Cerebellar nuclear complex (tissue), 1 donor: ENCODE data around the gene MUC3A.
"Not testable (repeated sequence)": the region's sequence is repeated elsewhere in the genome, so short reads cannot be mapped to it uniquely, and the experiment has no call there.

Source experiments
- DNase-seq, 2 experiments: peaks; one replicate each; lab custom pipeline; 2025; lab: John Stamatoyannopoulos, UW

The MUC3A gene, protein sequence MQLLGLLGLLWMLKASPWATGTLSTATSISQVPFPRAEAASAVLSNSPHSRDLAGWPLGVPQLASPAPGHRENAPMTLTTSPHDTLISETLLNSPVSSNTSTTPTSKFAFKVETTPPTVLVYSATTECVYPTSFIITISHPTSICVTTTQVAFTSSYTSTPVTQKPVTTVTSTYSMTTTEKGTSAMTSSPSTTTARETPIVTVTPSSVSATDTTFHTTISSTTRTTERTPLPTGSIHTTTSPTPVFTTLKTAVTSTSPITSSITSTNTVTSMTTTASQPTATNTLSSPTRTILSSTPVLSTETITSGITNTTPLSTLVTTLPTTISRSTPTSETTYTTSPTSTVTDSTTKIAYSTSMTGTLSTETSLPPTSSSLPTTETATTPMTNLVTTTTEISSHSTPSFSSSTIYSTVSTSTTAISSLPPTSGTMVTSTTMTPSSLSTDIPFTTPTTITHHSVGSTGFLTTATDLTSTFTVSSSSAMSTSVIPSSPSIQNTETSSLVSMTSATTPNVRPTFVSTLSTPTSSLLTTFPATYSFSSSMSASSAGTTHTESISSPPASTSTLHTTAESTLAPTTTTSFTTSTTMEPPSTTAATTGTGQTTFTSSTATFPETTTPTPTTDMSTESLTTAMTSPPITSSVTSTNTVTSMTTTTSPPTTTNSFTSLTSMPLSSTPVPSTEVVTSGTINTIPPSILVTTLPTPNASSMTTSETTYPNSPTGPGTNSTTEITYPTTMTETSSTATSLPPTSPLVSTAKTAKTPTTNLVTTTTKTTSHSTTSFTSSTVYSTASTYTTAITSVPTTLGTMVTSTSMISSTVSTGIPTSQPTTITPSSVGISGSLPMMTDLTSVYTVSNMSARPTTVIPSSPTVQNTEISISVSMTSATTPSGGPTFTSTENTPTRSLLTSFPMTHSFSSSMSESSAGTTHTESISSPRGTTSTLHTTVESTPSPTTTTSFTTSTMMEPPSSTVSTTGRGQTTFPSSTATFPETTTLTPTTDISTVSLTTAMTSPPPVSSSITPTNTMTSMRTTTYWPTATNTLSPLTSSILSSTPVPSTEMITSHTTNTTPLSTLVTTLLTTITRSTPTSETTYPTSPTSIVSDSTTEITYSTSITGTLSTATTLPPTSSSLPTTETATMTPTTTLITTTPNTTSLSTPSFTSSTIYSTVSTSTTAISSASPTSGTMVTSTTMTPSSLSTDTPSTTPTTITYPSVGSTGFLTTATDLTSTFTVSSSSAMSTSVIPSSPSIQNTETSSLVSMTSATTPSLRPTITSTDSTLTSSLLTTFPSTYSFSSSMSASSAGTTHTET (N-terminal part only)

DNA sequence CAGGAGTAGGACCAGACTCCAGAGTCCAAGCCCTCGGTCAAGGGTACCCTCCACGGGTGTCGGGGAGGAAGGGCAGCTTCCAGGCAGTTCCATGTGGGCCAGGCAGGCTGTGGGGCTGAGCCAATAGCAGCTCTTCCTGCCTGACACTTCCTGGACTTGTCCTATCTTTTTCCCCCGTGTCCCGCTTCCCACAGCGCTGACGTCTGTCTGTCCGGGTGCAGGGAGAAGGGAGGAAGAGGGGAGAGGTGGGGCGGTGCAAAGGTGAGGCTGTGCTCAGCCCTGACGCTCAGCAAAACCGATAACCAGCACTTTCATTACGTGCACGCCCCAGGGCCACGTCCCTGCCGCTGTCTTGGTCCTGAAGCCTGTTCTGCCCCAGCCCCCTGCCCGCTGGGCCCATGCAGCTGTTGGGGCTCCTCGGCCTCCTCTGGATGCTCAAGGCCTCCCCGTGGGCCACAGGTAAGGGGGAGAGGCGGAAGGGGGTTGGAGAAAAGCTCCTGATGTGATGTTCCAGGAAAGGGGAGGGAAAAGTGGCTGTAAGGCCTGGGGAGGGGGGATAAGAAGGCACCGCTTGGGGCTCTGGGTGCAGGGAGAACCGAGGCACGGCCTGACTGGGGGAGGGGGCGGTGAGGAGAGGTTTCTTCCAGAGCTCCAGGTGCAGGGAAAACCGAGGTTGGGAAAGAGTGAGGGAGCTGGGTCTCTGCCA is at the start of gene MUC3A:
MUC3A (plus strand) TSS at position 308 of the 706 bp plus-strand sequence; CDS start at position 399, 91 bp downstream.
- no peak for DNase-seq

DNA sequence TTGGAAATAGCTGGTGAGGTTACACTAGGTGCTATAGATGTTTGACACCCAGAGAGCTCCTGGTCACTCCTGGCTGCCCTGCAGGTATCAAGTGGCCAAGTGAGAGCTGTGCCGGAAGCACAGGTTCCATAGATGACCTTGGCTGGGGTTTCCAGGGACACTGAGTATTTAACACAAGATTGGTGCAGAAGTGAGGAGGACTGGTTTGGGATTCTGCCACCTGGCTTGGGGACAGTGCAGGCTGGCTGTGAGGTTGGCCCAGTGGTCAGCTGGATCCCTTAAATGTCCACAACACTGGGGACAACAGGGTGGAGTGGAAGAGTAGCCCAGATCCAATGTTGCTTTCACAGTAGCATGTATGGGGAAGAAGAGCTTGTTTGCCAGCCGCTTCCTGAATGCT is 48.4 kb upstream of the MUC3A start:
- DNase-seq, result no peak

DNA sequence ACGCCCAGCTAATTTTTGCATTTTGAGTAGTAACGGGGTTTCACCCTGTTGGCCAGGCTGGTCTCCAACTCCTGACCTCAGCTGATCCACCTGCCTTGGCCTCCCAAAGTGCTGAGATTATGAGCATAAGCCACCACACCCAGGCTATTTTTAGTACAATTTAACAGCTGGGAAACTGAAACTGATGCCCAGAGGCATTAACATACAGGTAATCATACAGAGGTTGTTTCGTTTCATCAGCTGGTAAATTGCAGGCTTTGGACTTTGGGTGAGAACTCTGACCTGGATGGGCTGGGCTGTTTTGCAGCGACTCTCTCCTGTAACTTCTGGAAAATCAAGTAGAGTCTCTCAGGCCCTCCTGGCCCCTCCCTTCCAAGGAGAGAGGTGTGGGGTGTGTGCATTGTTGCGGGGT is 47.4 kb upstream of the MUC3A start:
- no peak for DNase-seq

DNA sequence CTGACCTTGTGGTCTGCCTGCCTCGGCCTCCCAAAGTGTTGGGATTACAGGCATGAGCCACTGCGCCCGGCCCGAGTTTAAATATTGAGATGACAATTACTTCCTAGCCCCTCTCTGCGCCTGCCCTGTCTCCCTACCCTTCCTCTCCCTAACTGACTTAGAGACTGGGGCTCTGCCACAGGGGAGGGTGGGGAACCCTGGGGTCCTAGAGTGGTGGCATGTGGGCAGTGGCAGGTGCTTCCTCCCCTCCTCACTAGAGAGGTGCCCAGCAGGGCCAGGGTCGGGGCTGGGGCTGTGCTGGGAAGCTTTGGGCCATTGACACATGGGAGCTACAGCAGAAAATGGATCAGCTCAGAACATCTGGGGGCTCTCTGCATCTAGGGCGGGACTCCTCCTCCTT is 46.7 kb upstream of the MUC3A start:
- DNase-seq, result no peak

DNA sequence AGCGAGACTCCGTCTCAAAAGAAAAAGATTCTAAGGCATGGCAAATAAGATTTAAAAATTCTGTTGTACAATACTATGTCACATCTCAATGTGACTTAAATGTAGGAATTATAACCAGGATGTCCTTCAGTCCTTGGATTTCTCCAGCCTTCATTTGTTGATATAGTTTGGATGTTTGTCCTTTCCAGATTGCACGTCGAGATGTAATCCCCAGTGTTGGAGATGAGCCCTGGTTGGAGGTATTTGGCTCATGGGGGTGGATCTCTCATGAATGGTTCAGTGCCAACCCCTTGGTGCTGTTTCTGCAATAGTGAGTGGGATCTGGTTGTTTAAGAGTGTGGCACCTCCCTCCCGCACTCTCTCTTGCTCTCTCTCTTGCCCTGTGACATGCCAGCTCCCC is 40.8 kb upstream of the MUC3A start:
- no peak for DNase-seq

DNA sequence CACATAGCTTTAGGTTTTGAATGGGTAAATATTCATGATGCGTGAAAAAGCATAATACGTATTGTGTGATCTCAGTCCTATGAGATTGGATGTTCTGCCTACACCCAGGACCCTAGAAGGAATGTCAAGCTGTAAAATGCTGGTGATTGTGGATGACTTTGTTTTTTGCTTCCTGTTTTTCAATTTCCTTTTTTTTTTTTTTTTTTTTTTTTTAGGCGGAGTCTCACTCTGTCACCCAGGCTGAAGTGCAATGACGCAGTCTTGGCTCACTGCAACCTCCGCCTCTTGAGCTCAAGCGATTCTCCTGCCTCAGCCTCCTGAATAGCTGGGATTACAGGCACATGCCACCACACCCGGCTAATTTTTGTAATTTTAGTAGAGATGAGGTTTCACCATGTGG is 38.9 kb upstream of the MUC3A start:
- DNase-seq, result not testable (repeated sequence)

DNA sequence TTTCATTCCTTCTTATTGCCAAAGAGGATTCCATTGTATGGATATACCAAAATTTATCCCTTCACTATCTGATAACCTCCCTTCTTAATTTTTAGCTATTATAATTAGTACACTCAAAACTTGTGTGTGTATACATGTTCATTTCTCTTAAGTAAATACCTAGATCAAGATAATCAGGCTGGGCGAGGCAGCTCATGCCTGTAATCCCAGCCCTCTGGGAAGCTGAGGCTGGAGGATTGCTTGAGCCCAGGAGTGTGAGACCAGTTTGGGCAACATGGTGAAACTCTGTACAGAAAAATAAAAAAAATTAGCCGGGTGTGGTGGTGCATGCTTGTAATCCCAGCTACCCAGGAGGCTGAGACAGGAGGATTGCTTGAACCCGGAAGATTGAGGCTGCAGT is 37.9 kb upstream of the MUC3A start:
- DNase-seq, result no peak

DNA sequence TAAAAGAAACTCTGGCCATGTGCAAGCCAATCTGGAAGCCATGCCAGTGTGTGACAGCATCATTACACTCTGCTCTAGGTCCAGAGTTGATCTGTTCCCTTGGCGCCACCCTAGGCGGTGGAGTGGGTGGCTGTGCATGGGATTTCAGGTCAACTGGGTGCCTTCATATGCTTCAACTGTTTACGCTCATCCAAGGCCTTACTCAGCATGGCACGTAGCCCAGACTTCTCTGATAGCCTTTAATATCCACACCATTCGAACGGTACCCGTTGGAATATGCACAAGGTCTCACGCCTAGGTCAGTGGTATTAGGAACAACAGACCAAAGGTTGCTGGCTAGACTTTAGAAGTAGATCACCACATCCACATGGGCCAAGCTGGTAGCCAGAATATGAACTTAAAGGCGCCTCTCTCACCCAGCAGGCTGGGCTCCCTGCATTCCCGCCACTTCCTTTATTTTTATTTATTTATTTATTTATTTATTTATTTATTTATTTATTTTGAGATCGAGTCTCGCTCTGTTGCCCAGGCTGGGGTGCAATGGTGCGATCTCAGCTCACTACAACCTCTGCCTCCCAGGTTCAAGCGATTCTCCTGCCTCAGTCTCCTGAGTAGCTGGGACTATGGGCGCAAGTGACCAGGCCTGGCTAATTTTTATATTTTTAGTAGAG is 35.0 kb upstream of the MUC3A start:
- DNase-seq, result no peak

DNA sequence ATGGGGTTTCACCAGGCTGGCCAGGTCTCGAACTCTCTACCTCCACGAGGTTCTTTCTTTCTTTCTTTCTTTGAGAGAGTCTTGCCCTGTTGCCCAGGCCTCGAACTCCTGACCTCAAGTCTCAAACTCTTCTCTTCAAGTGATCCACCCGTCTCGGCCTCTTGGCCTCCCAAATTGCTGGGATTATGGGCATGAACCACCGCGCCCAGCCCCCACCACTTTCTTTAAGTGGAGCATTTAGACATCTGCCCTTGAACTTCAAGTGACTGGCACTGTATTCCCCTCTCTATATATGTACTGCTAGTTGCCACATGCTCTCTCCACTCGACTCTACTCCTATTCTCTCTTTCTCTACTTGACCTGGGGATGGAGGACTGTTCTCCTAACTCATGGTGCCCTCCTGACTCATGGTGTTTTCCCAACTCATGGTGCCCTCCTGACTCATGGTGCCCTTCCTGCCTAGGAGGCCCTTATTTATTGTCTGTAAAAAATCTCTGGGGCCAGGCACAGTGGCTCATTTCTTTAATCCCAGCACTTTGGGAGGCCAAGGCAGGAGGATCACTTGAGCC is 34.4 kb upstream of the MUC3A start:
- DNase-seq, result no peak

DNA sequence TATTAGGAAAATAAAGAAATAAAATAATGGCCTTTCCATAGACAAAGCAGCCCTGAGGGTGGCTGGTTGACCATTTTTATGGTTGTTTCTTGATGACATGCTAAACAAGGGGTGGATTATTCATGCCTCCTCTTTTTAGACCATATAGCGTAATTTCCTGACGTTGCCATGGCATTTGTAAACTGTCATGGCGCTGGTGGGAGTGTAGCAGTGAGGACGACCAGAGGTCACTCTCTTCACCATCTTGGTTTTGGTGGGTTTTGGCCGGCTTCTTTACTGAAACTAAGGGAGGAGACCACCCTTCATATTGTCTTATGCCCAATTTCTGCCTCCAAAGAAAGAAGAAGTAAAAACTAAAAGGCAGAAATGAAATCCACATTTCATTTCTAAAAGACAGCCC is 30.0 kb upstream of the MUC3A start:
- DNase-seq, result not testable (repeated sequence)

DNA sequence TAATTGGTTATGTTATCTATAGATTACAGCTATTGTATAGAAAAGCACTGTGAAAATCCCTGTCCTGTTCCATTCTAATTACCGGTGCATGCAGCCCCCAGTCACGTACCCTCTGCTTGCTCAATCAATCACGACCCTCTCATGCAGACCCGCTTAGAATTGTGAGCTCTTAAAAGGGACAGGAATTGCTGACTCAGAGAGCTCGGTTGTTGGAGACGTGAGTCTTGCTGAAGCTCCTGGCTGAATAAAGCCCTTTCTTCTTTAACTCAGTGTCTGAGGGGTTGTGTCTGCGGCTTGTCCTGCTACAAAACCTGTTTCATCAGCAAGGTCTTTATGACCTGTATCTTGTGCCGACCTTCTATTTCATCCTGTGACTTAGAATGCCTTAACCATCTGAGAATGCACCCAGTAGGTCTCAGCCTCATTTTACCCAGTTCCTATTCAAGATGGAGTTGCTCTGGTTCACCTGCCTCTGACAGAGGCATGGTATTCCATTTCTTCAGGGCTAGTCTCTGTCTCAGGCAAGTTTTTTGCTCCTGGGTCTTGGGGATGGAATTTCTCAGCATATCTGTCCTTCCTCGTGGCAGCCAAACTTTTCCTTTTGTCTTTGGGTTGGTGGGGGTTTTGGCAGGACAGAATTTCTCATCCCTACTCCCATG is 29.4 kb upstream of the MUC3A start:
- not testable (repeated sequence) for DNase-seq

DNA sequence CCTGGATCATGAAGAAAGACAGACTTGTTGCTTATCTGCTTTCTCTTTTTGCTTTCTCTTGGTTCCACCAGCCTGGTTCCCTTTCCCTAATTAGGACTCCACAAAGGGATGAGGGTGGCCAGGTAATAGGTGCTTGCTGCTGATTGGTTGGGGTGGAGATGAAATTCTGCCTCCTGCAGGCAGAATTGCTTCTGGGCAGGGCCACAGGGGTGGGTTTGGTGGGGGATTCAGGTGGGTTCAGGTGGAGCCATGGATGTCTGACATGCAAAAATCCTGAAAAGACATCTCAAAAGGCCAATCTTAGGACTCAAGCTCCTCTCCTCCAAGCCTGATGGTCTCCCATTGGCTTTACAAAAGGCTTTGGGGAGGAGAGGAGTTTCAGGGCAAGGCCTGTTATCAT is 28.3 kb upstream of the MUC3A start:
- no peak for DNase-seq

DNA sequence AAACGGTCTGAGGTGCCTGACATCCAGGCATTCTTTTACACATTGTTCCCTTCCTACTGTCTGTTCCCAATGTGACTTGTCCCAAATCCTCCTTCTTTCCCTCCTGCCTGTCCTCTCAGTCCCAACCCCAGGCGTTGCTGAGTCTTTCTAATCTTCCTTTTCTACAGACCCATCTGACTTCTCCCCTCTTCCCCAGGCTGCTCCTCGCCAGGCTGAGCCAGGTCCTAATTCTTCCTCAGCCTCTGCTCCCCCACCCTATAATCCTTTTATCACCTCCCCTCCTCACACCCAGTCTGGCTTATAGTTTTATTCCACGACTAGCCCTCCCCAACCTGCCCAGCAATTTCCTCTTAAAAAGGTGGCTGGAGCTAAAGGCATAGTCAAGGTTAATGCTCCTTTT is 25.7 kb upstream of the MUC3A start:
- DNase-seq, result not testable (repeated sequence)

DNA sequence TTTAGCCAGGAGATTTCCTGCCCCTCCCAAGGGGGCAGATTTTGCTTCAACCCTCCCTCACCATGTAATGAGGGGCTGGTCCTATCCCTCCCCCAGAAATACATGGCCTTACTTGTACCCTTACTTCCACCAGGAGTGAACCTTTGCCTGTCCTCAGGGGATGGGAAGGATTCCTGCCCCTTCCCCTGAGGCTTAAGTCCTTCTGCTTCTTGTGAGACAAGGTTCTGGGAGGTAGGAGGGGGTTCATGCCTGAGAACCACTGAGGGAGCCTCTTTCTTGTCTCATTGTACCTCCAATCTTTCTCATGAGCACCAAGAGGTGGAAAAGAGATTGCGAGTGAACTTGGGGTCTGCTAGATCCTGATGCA is 19.5 kb upstream of the MUC3A start:
- DNase-seq, result no peak

DNA sequence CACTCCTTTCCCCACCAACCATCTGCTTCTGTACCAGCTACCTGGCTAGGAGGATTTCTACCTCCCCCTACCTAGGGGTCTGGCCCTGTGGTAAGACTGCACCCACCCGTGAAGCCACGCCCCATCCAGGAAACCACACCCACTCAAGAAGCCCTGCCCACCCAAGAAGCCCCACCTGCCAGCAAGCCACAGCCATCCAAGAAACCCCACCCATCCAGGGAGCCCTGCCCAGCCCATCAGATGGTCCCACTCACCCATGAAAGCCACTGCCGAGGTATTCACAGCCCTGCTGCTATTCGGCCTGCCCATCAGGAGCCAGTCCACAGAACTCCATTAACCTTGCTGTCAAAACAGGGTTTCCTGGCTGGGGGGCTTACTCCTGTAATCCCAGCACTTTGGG is 15.6 kb upstream of the MUC3A start:
- DNase-seq, result no peak

DNA sequence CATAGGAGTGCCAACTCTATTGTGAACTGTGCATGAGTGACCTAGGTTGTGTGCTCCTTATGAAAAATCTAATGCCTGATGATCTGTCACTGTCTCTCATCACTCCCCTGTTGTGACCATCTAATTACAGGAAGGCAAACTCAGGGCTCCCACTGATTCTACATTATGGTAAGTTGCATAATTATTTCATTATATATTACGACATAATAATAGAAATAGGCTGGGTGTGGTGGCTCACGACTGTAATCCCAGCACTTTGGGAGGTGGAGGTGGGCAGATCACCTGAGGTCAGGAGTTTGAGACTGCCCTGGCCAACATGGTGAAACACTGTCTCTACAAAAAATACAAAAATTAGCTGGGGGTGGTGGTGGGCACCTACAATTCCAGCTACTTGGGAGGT is 14.0 kb upstream of the MUC3A start:
- DNase-seq, result not testable (repeated sequence)

DNA sequence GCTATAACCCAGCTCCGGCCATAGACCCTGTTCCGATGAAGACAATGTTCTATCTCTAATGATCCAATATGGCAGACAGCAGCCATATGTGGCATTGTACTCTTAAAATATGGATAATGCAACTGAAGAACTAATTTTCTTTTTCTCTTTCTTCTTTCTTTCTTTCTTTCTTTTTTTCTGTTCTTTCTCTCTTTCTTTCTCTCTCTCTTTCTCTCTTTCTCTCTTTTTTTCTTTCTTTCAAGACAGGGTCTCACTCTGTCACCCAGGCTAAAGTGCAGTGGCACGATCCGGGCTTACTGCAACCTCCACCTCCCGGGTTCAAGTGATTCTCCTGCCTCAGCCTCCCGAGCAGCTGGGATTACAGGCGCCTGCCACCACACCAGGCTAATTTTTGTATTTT is 13.2 kb upstream of the MUC3A start:
- not testable (repeated sequence) for DNase-seq

DNA sequence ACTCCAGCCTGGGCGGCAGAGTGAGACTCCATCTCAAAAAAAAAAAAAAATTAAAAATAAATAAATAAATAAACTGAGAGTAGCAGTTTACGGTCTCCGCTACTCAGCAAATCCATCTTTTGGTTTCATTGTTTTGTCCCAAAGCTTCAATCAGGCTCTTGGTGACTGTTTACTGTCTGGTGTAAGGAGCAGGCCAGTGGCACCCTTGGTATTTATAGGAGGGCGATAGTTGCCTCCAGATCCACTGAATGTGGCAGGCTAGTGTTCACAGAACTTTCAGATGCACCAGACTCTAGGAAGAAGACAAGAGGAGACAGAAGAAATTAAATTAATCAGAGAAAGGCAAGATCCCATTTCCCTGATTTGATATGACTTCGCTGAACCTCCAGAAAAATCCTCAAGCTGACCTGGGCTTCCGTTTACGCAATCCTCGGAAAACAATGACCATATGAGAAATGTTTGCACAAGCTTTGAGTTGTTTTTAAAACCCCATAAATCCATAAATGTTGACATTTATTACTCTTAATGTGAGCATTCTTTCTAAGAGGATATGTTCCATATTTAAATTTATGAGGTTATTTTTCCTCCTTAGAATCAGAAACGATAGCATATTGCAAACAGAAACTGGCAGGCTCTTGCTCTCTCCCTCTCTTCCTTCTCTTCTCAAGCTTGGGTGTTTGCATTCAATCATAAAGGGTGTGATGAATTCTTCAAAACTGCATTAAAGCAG is 7.1 kb upstream of the MUC3A start:
- DNase-seq, result no peak

DNA sequence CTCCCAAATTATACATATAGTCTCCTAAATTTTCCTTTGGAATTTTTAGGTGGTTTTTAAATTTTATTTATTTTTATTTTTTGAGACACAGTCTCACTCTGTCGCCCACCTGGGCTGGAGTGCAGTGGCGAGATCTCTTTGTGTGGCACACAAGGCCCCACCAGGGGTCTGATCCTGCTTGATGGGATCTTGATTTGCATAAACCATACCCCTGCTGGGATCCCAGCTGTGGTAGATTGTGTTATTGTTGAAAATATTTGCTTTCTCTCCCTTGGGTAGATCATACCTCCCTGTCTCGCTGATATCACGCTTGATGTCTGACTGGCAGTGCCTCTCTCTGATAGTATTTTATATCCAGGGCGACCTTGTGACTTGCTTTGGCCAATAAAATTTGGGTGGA is 5.6 kb upstream of the MUC3A start:
- no peak for DNase-seq
